Stomach (tissue), 4 donors: ENCODE measurements around the gene RFX4.

Experiments
- POLR2AphosphoS5 ChIP-seq, 3 donors: sonication (generic); formaldehyde crosslinking; IDR thresholded peaks; one replicate each; pipeline ENCODE4 v1.6.1; 2016; ENCODE audit warnings: antibody characterized with exemption in 3 of 3
- TF ChIP-seq, protein P1 (sequence below), 7 experiments: fragments of 450-650 bp in 4 of 7; fragments of 200-600 bp in 3 of 7; sonication (generic) in 3 of 7; IDR thresholded peaks; one replicate each; pipeline ENCODE4 v1.5.1; 2016 to 2019; ENCODE audit warnings: antibody characterized with exemption in 7 of 7, control low read depth in 2 of 7, mild to moderate bottlenecking in 1 of 7

DNA sequence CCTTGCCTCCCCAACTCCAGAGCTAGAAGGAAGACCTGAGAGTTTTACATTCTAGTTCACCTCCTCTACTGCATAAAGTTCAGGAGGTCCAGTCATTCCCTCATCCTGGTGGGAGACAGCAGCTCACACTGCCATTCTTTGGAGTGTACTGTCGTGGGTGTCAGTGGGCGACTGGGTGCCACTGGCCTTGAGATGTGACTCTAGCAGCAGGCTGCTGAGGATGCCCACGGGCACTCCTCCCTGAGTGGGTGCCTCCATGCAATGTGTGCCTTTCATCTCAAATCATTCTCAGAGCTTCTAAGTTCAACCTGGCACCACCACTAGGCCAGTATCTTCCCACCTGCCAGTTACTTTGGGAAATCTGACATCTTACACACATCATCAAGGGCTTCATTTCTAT, 12.5 kb downstream of the RFX4 start:
- TF ChIP-seq, protein P1, sequence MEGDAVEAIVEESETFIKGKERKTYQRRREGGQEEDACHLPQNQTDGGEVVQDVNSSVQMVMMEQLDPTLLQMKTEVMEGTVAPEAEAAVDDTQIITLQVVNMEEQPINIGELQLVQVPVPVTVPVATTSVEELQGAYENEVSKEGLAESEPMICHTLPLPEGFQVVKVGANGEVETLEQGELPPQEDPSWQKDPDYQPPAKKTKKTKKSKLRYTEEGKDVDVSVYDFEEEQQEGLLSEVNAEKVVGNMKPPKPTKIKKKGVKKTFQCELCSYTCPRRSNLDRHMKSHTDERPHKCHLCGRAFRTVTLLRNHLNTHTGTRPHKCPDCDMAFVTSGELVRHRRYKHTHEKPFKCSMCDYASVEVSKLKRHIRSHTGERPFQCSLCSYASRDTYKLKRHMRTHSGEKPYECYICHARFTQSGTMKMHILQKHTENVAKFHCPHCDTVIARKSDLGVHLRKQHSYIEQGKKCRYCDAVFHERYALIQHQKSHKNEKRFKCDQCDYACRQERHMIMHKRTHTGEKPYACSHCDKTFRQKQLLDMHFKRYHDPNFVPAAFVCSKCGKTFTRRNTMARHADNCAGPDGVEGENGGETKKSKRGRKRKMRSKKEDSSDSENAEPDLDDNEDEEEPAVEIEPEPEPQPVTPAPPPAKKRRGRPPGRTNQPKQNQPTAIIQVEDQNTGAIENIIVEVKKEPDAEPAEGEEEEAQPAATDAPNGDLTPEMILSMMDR (IDR thresholded peaks at IDR 0.05) = no peak
- no peak for TF ChIP-seq POLR2AphosphoS5 (IDR thresholded peaks at IDR 0.05)
